Erythroblast (primary cell): ENCODE data around the gene PLPPR1.

Source experiments
- GATA1 ChIP-seq: IDR thresholded peaks from 2 replicates; pipeline ENCODE4 v1.6.1; 2011; ENCODE audit warnings: low read depth, mild to moderate bottlenecking, control low read depth, low read length, moderate library complexity
- POLR2A ChIP-seq: IDR thresholded peaks from 2 replicates; pipeline ENCODE4 v1.6.1; 2011; ENCODE audit warnings: mild to moderate bottlenecking, low read length

- TF ChIP-seq GATA1 (no peak), POLR2A (no peak)
Observed at GRCh38 chr9:101326035-101326434, 297.5 kb downstream of the PLPPR1 start.
